ENCODE measurements around the gene TBK1.

DNA sequence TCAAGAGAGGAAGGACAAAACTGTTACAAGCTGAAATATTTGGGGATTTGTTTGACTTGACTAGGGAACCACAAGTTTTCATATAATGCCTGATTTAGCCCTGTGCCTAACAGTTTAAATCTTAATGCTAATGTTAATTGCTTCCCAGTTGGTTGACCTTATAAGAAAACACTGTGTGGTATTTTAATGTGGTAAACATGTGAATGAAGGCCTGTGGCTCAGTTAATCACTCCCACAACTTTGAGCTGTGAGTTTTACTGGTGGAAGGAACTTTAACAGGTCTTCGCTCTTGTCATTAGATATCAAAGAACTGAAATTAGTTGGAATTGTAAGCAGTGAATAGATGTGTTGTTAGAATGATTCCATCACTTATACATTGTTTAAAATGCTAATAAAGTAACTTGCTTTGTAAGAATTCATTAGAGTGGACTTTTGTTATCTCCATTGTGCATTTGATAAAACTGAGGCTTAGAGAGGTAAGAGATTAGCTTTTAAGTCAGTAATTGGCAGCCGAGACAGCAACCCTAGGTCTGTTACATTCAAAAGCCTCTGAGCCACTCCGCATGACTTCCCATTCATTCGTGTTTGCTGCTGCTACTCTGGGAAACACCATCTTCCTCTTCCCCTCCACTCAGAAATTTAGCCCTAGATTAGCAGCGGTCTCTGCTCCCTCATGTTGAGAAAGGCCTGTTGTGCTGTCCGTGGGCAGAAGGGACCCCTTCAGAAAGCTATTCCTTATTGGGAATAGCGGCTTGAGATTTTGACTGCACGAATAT lies 1.0 kb upstream of the TBK1 start:
- TF ChIP-seq, protein P1, sequence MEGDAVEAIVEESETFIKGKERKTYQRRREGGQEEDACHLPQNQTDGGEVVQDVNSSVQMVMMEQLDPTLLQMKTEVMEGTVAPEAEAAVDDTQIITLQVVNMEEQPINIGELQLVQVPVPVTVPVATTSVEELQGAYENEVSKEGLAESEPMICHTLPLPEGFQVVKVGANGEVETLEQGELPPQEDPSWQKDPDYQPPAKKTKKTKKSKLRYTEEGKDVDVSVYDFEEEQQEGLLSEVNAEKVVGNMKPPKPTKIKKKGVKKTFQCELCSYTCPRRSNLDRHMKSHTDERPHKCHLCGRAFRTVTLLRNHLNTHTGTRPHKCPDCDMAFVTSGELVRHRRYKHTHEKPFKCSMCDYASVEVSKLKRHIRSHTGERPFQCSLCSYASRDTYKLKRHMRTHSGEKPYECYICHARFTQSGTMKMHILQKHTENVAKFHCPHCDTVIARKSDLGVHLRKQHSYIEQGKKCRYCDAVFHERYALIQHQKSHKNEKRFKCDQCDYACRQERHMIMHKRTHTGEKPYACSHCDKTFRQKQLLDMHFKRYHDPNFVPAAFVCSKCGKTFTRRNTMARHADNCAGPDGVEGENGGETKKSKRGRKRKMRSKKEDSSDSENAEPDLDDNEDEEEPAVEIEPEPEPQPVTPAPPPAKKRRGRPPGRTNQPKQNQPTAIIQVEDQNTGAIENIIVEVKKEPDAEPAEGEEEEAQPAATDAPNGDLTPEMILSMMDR (IDR thresholded peaks at IDR 0.05; ENCODE audit: low read depth, low read length): no peak
- TF ChIP-seq POLR2A (IDR thresholded peaks at IDR 0.05; ENCODE audit: extremely low read depth, insufficient read length) (no peak), MYC (IDR thresholded peaks at IDR 0.05; ENCODE audit: low read depth, low read length) (no peak)

All from NB4 (cell line).